Stimulated activated CD4-positive, alpha-beta T cell treated with anti-CD3 and anti-CD28 coated beads, Interleukin-4, amount 100 ng/mL, for 1 hour (primary cell): Measurements from ENCODE around the gene TRABD2A.

Source experiments
- DNase-seq: peaks from one replicate; pipeline ENCODE4 v3.0.0-alpha.2; 2020

Gene TRABD2A

DNA sequence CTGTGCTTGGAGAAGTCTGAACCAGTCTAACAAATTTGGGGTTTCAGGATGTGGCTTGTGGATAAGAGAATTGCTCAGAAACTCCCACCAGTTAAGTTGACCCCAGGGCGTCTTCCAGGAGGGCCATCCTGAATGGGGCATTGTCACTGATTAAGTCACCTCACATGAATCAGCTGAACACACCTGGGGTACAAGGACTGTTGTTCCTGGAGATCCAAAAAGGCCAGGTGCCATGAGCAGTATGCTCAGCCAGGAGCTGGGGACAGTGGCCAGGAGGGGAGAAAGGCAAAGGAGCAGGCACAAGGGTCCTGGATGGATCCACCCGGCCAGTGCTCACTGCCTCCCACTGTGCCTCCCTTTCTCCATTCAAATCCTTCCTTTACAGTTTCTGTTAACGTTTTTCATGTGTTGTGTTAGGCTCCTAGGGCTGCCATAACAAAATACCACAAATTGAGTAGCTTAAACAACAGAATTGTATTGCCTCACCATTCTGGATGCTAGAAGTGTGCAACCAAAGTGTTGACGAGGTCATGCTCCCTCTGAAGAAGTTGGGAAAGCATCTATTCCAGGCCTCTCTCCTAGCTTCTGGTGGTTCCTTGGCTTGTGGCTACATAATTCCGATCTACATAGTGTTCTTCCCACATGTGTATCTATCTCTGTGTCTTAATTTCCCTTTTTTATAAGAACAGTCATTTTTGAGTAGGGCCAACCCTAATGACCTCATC is 33.4 kb downstream of the TRABD2A start:
- DNase-seq = no peak

DNA sequence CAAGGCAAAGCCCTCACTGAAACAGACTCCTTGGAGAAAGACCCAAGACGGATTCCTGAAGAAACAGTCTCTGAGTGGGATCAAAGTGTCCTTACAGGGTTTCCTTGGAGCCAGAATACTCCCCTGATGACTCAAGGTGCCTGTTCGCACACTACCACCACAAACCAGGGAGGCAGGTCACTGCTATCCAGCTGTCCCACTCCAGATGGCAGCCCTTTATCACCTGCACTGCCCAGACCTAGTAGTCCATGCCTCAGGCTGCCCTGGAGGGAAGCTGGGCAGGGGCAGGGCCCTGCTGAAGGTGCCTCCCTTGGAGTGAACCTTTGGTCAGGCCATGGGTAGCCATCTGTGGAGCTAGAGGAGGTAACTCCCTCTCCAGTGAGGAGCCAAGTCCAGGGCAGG is 34.1 kb downstream of the TRABD2A start:
- no peak for DNase-seq

DNA sequence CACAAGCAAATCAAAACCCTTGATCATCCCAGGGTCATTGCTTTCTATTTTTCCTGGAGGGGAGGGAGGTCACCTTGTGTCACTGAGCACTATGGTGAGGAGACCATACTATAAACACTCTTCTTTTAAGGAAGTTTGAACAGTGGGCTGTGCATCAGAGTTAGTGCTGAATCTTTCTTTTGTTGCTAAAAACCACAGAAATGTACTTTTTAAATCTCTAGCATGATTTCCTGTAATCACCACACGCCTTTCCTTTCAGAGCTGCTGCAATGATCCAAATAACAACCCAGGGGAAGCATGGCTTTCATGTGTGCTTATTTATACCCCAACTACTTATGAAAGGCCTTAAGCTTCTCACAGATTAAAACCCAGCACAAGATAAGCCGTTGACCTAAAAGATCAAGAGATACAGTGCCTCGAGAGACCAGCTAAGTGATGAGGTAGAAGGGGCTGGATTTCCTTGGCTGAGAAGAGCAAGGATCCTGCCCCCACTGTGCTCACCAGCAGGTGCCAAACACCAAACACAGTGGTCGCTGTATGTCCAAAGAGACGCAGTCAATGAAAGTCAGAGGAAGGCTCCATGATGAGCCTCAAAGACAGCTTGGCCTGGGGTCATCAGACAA is 34.7 kb downstream of the TRABD2A start:
- DNase-seq = no peak

DNA sequence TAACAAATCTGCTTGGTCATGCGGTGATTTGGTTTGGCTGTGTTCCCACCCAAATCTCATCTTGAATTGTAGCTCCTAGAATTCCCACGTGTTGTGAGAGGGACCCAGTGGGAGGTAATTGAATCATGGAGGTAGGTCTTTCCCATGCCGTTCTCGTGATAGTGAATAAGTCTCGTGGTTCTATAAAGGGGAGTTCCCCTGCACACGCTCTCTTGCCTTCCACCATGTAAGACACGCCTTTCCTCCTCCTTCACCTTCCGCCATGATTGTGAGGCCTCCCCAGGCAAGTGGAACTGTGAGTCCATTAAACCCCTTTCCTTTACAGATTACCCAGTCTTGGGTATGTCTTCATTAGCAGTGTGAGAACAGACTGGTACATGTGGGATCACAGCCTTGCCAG is 36.7 kb downstream of the TRABD2A start:
- no peak for DNase-seq

DNA sequence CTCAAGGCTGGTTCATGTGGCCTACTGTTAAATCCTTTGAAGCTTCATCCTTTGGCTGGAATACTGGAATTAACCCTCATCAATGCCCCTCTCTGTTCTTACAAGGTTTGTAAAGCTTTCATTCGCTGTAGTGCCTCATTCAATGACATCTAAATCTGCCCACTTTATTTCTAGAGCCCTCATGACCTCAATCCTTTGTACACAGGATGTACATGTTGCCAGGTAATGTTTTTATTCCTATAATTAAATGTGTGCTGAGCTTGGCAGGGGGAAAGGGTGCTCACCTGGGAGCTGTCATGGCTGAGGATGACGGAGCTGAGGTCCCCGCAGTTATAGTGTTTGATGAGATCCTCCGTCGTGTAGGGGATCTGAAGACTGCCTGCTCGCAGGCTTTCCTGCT is 39.3 kb downstream of the TRABD2A start:
- no peak for DNase-seq

DNA sequence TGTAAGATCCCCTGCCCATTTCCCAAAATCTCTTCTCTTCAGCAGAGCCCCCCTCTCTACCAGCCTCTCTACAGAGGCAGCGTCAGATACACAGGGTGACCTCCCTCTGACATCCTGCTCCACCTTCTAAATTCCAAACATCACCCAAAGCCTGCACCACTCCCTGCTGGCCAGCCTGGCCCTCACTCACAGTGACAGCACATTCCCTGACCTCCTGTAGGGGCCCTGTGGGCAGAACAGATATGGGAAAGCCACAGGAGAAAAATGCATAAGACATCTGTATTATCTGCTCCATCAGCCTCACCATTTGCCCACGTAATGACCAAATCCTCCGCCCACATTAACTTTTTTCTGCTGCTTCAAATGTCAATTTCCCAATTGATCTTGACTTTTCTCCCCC is 40.6 kb downstream of the TRABD2A start:
- no peak for DNase-seq

DNA sequence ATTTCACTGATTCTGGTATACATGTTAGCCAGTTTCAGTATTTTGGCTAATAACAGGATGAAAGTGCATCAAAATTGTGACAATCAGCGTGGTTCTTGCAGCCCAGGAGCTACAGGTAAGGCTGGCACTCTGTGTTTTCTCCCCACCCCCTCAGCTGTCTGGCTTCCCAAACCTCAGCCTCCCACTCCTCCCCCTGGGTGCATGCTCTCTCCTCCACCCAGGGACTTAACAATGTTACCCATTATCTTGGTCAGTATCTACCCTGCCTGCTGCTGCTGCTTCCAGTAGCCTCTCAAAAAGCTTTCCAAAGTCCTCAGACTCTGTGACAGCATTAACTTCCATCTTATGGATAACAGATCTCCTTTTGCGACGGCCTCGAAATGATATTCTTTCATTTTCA is 41.0 kb downstream of the TRABD2A start:
- no peak for DNase-seq

DNA sequence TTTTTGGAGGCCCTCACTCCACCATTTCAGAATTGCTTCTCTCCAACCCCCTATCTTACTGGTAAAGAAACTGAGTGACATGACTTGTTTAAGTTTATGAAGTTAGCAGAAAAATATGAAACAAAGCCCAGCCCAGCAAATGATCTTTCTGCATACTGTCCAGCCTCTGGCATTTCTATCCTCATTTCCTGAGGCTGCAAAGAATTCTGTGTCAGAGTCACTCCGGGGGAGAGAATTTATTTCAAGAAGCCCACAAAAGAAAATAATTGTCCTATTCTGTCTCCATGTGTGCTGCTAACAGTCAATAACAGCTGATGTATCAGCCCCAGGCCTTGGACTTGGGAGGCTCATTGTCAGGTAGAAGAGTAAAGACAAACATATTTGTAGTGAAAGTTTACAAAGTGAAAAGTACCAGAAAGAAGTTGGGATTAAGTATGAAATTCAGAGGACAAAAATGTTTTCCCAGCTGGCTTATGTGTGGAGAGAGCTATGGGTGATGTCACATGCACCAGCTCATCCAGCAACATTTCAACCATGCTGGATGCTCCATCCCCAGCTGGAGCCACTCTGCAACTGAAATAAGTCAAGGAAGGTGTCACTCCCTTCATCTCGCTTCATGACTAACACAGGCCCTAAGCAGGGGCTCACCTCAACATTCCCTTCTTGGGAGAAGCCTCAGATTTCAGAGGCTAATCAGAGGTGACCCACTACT is 42.3 kb downstream of the TRABD2A start:
- DNase-seq = no peak

DNA sequence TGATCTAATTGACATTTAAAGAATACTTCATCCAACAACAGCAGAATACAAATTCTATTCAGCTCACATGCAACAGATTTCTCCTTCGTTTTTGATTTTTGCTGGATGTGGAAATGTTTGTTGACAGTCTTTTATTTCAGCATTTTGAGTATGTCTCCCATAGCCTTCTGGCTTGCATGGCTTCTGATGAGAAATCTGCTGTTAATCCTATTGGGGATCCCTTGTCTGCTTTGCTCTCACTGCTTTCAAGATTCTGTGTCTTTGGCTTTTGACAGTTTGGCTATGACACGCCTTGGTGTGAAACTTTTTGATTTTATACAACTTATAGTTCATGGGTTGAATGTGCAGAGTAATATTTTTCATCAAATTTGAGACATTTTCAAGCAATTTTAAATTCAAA is 44.7 kb downstream of the TRABD2A start:
- DNase-seq = no peak

DNA sequence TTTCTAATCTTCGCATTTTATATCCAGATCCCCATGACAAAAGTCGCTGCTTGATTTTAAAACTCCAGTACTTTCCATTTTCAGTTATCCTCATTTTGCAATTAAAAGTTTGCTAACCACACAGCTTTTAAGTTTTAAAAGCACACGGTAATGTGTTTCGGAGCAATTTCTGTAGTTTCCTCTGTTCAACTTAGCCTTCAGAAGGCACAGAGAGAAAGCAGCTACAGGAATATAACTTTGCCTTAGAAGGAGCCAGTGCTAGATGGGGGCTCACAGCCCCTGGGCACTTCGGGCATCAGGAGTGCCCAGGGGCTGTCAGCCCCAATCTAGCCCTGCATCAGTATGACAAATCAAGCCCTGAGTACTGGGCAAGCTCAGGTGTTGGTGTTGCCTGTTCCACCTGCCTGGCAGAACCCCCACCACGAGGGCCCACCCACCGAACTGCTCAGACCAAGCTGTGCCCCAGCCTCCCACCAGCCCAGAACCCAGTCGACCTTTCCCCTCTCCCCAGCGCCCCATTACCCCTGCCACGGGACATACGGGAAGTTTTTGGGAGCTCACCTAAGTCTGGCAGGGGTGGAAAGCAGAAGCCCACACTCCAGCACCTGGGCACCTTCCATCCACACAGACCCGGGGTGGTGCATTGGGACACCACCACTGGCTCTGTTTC is 47.3 kb downstream of the TRABD2A start:
- DNase-seq = no peak

DNA sequence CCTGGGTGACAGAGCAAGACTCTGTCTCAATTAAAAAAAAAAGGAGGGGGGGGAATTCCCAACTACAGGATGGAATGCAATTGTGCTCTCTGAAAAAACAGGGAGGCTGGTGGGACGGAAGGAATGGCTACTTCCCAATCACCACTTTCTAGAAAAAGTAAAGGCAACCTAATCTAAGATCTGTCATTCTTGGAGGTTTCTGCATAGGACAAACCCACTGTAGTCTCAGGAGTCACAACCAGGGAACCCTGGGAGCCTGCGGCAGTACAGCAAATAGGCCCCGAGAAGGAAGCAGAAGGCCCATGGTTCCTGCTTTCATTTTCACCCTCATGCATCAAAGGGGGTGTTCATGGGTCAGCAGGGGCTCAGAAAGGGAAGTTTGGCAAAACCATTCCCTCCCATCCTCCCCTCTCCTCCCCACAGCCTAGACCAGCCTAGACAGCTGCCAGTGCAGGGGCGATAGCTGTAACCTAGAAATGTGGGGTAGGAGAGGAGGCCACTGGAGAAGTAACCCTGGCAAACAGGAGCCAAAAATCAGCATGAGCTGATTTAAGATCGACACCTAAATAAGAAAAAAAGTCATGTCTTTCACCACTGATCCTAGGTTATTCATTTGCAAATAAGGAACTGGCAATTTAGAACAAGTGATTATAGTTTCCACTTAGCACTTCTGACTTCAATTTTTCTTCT is 48.0 kb downstream of the TRABD2A start:
- DNase-seq = peak; percentile 22

DNA sequence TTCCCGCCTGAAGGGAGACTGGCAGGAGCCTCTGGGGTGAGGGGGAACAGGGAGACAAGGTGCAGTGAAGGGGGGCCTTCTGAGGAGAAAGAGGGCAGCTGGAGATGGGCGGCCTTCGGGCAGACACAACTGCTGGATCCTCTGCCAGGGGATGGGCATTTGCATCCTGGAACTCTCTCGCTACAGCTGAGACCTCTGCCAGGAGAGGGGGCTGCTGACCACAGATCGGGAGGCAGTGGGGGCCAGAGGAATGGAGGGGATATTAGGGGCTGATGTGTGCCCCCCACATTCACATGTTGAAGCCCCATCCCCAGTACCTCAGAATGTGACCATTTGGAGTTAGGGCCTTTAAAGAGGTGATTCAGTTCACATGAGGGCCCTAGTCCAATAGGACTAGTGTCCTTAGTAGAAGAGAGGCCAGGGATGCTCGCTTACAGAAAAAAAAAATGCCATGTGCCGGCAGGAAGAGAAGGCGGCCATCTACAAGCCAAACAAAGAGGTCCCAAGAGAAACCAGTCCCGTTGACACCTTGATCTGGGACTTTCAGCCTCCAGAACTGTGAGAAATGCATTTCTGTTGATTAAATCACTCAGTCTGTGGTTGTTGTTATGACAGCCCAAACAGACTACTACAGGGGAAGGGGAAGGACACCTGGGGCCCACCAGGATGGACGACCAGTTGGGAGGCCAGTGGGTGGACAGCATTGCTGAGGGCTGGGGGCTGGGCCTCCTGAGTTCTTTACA is 50.0 kb downstream of the TRABD2A start:
- DNase-seq = no peak

DNA sequence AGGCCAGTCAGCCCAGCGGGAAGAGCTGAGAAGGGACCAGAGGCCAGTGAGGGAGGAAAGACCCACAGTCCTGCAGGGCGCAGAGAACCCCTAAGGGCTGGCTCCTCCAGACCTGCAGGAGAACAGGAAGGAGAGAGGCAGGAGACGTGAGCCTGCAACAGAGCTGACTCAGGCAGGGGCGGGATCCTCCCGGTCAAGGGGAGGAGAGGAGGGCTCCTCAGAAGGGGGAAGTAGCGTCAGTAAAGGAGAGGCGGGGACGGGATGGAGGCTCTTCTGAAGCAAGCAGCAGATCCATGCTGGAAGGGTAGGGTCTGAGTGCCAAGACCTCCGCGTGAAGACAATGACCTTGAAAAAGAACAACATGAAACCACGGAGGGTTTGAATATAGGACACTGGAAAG is 50.8 kb downstream of the TRABD2A start:
- no peak for DNase-seq

DNA sequence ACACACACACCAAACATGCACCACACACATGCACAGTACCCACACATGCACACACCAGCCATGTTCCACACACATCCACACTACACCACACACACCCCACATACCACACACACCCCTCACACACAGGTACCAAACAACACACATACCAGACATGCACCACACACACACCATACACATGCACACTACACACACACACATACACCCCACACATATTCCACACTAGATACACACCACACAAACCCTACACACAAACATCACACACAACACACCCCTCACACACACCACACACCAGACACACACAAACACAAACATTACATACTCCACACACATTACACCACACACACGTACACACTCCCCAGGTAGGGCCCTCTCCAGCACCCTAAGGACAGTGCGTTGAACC is 51.2 kb downstream of the TRABD2A start:
- DNase-seq = no peak

DNA sequence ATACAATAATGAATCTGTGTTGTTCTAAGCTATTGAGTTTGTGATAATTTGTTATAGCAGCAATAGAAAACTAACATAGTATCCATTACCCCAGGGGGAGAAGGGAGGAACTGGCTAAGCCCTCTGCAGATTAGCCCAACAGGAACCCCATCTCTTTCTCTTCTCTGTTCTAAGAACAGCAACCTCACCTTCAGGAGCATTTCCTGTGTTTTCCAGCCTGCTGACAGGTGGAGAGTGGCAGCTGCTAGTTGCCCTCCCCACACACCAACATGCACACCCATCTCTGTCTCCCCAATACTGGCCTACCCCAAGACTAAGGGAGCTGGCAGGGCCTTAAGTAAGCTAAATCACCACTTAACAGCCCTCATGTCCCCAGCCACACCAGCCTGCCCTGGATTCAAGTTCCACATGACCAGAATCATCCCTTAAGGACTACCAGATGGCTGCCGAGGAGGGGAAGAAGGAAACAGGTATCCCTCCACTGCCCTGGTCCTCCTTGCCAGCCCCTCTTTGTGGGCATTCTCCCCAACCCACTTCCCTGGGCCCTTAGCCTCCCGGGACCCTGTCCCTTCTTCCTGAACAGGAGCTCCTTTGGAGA is 52.8 kb downstream of the TRABD2A start:
- DNase-seq = no peak

DNA sequence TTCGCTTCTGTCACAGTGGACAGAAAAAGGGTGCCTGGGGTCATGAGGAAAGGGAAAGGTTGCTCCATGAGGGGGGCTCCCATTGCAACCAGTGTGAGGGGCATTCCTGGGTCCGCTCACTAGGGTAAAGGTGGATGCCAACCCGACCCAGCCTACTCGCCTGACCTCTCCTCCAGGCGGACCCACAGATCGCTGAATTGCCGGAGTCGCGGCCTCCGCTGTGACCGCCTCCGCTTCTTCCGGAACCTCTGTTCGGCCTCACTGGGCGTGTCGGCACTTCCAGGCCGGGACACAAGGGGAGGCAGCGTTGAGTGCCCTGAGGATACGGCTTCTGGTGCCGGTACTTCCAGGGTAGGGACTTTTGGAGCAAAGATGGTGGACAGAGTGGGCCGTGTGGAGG is 57.1 kb downstream of the TRABD2A start:
- DNase-seq = no peak

DNA sequence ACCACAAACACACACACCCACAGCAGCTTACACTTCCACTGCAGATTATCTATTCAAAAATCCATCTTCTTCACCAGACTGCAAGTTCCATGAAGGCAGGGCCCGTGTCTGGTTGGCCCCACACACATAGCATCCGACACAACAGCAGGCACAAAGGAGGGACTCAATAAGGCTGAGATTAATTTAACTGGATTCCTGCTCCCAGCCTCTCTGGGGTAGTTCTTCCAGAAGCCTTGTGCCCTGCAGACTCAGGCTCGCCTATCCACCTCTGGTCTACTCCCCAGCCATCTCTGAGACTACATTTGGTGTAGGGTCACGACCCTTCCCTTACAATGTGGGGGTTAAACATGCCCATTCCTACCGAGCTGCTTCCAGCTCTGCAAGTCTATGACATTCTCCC is 57.7 kb downstream of the TRABD2A start:
- no peak for DNase-seq

DNA sequence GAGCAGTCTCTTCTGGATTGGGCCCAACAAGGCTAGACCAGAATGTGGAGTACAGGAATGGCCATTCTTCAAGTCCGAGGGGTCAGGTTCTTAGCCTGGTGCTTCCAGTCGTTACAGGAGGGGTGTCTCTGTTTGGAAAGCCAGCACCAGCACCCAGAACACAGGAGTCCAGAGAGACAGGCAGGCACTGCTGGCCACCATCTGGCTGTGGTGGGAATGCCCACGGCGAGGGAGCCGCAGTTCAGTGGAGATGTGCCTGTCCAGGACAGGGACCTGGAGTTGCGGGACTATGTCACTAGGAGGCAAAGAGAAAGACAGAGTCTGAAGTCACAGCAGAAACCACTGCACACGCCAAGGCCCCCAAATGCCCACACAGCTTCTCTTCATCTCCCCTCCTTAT is 59.1 kb downstream of the TRABD2A start:
- no peak for DNase-seq

DNA sequence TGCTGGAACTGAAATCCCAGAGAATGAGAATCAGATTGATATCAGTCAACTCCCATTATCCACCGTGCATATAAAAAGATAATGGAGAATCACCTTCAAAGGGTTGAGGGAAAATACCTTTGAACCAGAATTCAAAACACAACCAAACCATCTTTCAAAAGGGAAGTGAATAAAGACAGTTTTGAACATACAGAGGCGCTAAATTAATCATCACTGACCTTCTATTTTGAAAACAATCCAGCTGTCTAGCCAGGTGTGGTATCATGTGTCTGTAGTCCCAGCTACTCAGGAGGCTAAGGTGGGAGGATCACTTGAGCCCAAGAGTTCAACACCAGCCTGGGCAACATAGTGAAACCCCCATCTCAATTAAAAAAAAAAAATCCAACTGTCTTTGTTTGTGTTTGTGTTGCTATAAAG is 63.6 kb downstream of the TRABD2A start:
- DNase-seq = no peak

DNA sequence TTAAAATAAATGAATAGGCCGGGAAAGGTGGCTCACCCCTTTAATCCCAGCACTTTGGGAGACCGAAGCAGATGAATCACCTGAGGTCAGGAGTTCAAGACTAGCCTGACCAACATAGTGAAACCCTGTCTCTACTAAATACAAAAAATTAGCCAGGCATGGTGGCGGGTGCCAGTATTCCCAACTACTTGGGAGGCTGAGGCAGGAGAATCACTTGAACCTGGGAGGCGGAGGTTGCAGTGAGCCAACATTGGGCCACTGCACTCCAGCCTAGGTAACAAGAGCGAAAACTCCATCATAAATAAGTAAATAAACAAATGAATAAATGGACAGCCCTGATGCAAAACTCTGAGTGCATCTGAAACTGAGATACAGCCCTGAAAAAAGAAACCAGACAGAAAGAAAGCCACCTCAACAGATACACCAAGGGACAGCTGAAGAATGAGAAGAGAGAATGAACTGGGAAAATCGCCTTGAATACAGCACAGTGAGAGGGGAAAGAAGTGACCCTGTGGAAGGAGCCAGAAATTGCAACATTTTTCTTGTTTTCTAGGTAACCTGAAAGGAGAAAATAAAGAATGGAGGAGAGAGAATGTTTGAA is 64.4 kb downstream of the TRABD2A start:
- DNase-seq = no peak

DNA sequence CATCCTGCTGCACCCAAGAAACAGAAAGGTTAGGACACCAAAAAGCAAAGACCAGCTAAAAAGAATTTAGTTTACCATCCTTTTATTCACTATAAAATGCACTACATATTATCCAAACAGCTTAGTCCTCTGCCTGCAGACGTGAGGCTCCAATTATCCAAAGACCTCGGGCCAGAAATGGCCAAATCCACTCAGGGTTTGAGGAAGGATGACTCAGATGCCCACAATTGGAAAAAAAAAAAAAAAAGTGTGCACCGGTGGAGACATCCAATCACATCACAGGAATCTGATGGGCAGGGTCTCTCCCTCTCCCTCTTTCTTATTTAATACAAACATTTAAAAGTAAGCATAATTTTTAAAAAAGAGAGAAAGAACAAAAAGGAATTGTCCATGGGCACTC is 65.7 kb downstream of the TRABD2A start:
- DNase-seq = no peak
